Measurements from ENCODE around the gene KRT39. TPM values are rescaled to one million over a fixed set of nuclear protein-coding genes. Genes with fewer than 3 reads are reported as not detected.
A peak's percentile ranks its signal among the peaks of the same experiment; 100 is the strongest.

The KRT39 gene
- total and polyA plus RNA-seq, 2 of the 8 experiments (the other 6 are each of a cell fraction or from before 2014, with no cell fraction given) = not detected

- no peak for TF ChIP-seq RBBP5 (IDR thresholded peaks at IDR 0.05; ENCODE audit: borderline replicate concordance, low read depth, low read length)
- no peak for TF ChIP-seq CBX5 (IDR thresholded peaks at IDR 0.05; ENCODE audit: low read depth, low read length)
- TF ChIP-seq CBX8 (IDR thresholded peaks at IDR 0.05; ENCODE audit: borderline replicate concordance, low read depth, low read length) = no peak
- TF ChIP-seq E2F6 (IDR thresholded peaks at IDR 0.05) = no peak
- TF ChIP-seq KDM1A (IDR thresholded peaks at IDR 0.05; ENCODE audit: borderline replicate concordance, low read length) = no peak
- no peak for TF ChIP-seq BACH1 (IDR thresholded peaks at IDR 0.05; ENCODE audit: low read length)
- no peak for TF ChIP-seq TAF7 (optimal IDR thresholded peaks at IDR 0.05; ENCODE audit: borderline replicate concordance, low read depth, low read length)
- TF ChIP-seq PHF8 (conservative IDR thresholded peaks at IDR 0.05; ENCODE audit: low read depth, low read length) = no peak
- no peak for TF ChIP-seq MAFK (IDR thresholded peaks at IDR 0.05; ENCODE audit: low read depth, low read length)
- TF ChIP-seq CHD2 (IDR thresholded peaks at IDR 0.05; ENCODE audit: low read length) = no peak
- no peak for TF ChIP-seq POU5F1 (IDR thresholded peaks at IDR 0.05; ENCODE audit: low read depth, low read length)
- peak; percentile 86 for TF ChIP-seq JUND (IDR thresholded peaks at IDR 0.05; ENCODE audit: low read length)
- TF ChIP-seq CTBP2 (IDR thresholded peaks at IDR 0.05; ENCODE audit: borderline replicate concordance, insufficient read depth, insufficient read length, low read length) = no peak
- TF ChIP-seq, protein P1, sequence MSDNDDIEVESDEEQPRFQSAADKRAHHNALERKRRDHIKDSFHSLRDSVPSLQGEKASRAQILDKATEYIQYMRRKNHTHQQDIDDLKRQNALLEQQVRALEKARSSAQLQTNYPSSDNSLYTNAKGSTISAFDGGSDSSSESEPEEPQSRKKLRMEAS (IDR thresholded peaks at IDR 0.05) = no peak
- no peak for TF ChIP-seq TCF12 (IDR thresholded peaks at IDR 0.05; ENCODE audit: low read depth, low read length)
- TF ChIP-seq CREB1 (IDR thresholded peaks at IDR 0.05) = no peak
These were observed 57.4 kb downstream of the KRT39 start (continued) for GRCh38 chr17:40909351-40909750.
